SU-DHL-6 (cell line): ENCODE results near the gene TSHZ2.

ENCODE experiments used
- CTCF ChIP-seq: fragments of 200-600 bp; sonication (generic); IDR thresholded peaks from one replicate; pipeline ENCODE4 v1.5.1; 2017; ENCODE audit warnings: antibody characterized with exemption, mild to moderate bottlenecking, low read length, moderate library complexity; ENCODE audit not compliant: insufficient read depth, poor library complexity, severe bottlenecking
- EZH2phosphoT487 ChIP-seq: fragments of 200-600 bp; sonication (generic), shearing (Covaris generic); conservative IDR thresholded peaks from 2 replicates; pipeline ENCODE4 v1.6.1; 2018; ENCODE audit warnings: mild to moderate bottlenecking, antibody characterized with exemption, low read length, moderate library complexity, mixed read lengths

- TF ChIP-seq CTCF = no peak
- no peak for TF ChIP-seq EZH2phosphoT487
Measured at GRCh38 chr20:53129563-53129962, 157.4 kb downstream of the TSHZ2 start.
